Hematopoietic multipotent progenitor cell (in vitro differentiated cells): ENCODE measurements around the gene PCDHB4. TPM values are rescaled to one million over a fixed set of nuclear protein-coding genes. Genes with fewer than 3 reads are reported as not detected.
"Not testable (repeated sequence)": the region's sequence is repeated elsewhere in the genome, so short reads cannot be mapped to it uniquely, and the experiment has no call there.

Experiments
- DNase-seq, 3 donors: peaks; one replicate each; pipeline ENCODE4 v3.0.0-alpha.2; 2011 to 2015; ENCODE audit warnings: low read depth in 2 of 3, low spot score in 2 of 3
- total RNA-seq: library from RNA; depleted of rRNA; stranded (reverse); fragments of >200 nt; gene quantifications from one replicate; pipeline ENCODE4 v1.2.3, GENCODE V29; 2012

The PCDHB4 gene
- under 0.01 TPM for total RNA-seq

DNA sequence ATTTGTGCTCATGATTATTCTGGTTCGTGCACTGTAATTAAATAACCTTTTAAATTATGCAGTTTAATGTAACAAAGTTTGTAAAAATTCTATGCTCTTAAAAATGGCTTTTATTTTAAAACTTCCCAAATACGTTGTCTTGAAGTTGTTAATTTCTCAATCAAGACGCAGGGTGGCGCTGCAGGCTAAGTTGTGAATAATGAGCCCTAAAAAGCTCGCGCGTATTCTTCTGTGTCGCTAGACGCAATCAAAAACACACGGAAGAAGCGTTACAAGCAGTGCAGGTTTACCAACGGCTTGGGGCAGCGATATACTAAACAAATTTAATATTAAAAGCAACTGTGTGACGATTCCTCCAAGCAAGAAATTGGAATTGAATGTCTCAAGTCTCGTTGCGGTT, at the start of gene PCDHB4:
Gene PCDHB4, plus strand, starts transcription at position 256 of the 400 bp plus-strand sequence. CDS start 181 bp downstream, outside the sequence.
- DNase-seq = peak in 1 of 3 donors; percentile 21

DNA sequence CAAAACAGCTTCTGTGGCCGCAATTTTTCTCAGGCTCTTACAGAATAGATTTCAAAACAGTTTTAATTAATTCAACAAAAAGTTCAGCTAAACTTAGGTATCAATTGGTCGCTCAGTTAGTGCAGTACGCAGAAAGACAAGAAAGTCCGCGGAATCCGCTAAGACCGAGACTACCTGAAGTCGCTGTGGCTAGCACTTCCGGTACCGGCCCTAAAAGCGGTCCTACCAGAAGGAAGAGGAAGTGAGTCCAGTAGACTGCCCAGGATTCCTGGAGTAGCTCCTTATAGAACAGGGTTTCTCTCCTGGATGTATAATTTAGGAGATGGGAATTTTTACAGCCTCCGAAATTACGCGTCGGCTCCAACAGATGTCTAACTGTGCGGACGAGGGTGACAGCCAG, 43.8 kb upstream of the PCDHB4 start:
- no peak for DNase-seq

DNA sequence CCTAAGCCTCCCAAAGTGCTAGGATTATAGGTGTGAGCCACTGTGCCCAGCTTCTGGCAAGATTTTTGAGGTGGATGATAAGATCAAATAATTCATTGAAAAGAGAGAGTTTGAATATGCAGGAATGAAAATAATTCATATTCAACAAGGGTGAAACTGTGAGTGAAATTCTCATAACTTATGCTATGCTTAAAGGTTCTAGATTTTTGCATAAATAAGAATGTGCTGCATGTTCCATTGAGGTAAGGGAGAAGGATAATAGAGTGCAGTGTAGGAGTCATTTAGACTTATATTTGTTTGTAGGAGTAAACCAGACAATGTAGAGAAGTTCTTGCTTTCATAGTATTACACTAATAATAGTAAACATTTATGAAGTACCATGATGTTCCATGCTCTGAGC, 39.4 kb upstream of the PCDHB4 start:
- DNase-seq = no peak

DNA sequence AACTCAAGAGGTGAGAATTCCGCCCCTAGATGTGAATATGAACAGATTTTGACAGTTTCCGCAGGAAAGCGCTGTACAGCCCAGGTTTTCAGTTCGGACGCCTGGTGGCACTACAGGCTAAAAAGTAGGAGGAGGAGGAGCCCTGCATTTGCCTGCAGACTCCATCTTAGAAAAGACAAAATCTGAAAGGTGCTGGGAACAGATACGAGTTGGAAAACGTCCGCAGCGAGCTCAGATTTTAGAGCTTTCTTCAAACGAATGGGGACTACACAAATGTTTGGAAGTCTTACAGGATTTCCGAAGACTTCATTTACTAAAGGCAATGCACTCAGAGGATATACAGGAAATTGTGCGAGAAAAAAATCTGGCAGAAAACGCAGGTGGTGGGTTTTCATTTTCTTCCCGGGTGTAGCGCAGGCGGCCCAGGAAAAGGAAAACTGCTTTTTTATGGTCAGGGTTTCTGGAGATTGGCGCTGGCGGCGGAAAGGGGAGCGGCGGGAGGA, 37.1 kb upstream of the PCDHB4 start:
- DNase-seq = peak in 2 of 3 donors; percentile 20 to 47

DNA sequence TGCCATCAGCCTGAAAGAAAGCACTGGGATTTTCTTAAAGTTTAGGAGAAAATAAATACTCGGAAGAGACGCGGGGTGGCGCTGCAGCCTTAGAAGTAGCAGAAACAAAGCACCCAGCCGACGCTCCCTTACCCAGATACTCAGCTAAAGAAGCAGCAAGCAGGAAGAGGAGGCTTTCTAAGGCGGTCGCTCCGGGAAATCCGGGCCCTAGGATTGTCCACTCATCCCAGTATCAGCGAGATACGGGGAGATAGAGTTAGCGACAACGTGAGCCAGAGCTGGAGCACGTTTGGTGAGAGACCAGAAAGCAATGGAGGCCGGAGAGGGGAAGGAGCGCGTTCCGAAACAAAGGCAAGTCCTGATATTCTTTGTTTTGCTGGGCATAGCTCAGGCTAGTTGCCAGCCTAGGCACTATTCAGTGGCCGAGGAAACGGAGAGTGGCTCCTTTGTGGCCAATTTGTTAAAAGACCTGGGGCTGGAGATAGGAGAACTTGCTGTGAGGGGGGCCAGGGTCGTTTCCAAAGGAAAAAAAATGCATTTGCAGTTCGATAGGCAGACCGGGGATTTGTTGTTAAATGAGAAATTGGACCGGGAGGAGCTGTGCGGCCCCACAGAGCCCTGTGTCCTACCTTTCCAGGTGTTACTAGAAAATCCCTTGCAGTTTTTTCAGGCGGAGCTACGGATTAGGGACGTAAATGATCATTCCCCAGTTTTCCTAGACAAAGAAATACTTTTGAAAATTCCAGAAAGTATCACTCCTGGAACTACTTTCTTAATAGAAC, 26.9 kb upstream of the PCDHB4 start, which contains the start of gene PCDHB2:
Gene PCDHB2, plus strand, starts transcription at position 135 of the 782 bp plus-strand sequence. Its CDS starts 176 bp downstream, at position 311.
- peak in 1 of 3 donors; percentile 5 for DNase-seq

DNA sequence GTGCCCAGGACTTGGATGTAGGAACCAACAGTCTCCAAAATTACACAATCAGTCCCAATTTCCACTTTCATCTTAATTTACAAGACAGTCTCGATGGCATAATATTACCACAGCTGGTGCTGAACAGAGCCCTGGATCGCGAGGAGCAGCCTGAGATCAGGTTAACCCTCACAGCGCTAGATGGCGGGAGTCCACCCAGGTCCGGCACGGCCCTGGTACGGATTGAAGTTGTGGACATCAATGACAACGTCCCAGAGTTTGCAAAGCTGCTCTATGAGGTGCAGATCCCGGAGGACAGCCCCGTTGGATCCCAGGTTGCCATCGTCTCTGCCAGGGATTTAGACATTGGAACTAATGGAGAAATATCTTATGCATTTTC, 26.4 kb upstream of the PCDHB4 start:
- no peak for DNase-seq

DNA sequence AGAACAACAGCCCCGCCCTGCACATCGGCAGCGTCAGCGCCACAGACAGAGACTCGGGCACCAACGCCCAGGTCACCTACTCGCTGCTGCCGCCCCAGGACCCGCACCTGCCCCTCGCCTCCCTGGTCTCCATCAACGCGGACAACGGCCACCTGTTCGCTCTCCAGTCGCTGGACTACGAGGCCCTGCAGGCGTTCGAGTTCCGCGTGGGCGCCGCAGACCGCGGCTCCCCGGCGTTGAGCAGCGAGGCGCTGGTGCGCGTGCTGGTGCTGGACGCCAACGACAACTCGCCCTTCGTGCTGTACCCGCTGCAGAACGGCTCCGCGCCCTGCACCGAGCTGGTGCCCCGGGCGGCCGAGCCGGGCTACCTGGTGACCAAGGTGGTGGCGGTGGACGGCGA, 25.4 kb upstream of the PCDHB4 start:
- not testable (repeated sequence) for DNase-seq

DNA sequence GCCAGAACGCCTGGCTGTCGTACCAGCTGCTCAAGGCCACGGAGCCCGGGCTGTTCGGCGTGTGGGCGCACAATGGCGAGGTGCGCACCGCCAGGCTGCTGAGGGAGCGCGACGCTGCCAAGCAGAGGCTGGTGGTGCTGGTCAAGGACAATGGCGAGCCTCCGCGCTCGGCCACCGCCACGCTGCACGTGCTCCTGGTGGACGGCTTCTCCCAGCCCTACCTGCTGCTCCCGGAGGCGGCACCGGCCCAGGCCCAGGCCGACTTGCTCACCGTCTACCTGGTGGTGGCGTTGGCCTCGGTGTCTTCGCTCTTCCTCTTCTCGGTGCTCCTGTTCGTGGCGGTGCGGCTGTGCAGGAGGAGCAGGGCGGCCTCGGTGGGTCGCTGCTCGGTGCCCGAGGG, 25.0 kb upstream of the PCDHB4 start:
- DNase-seq = not testable (repeated sequence)

DNA sequence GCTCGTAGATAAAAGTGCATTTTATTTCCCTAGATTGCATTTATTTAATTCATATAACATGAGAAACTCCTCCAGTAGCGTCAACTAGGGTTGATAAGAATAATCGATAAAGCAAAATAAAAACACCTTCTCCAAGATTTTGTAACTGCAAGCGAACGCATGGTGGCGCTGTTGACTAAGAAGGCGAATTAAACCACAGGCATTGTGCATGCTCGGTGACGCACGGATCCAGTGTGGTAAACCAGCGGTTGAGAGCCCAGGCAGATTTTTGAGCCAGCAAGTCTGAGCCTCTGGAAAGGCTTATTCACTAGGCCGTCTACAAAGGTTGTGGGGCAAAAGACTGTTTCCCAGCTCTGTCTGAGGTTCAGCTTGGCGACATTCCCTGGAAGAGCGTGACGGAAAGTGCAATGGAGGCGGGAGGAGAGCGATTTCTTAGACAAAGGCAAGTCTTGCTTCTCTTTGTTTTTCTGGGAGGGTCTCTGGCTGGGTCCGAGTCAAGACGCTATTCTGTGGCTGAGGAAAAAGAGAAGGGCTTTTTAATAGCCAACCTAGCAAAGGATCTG, 21.3 kb upstream of the PCDHB4 start, which contains the start of gene PCDHB3:
Gene PCDHB3, plus strand, starts transcription at position 231 of the 563 bp plus-strand sequence. Its CDS starts 177 bp downstream, at position 408.
- peak in 1 of 3 donors; percentile 41 for DNase-seq

DNA sequence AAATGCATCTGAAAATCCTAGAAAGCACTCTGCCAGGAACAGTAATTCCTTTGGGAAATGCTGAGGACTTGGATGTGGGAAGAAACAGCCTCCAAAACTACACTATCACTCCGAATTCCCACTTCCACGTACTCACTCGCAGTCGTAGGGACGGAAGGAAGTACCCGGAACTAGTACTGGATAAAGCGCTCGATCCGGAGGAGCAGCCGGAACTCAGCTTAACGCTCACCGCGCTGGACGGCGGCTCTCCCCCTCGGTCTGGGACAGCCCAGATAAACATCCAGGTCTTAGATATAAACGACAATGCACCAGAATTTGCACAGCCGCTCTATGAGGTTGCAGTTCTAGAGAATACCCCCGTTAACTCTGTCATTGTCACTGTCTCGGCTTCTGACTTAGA, 20.6 kb upstream of the PCDHB4 start:
- no peak for DNase-seq

DNA sequence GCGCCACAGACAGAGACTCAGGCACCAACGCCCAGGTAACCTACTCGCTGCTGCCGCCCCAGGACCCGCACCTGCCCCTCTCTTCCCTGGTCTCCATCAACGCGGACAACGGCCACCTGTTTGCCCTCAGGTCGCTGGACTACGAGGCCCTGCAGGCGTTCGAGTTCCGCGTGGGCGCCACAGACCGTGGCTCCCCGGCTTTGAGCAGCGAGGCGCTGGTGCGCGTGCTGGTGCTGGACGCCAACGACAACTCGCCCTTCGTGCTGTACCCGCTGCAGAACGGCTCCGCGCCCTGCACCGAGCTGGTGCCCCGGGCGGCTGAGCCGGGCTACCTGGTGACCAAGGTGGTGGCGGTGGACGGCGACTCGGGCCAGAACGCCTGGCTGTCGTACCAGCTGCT, 19.5 kb upstream of the PCDHB4 start:
- not testable (repeated sequence) for DNase-seq

DNA sequence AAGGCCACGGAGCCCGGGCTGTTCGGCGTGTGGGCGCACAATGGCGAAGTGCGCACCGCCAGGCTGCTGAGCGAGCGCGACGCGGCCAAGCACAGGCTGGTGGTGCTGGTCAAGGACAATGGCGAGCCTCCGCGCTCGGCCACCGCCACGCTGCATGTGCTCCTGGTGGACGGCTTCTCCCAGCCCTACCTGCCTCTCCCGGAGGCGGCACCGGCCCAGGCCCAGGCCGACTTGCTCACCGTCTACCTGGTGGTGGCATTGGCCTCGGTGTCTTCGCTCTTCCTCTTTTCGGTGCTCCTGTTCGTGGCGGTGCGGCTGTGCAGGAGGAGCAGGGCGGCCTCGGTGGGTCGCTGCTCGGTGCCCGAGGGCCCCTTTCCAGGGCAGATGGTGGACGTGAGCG, 19.1 kb upstream of the PCDHB4 start:
- DNase-seq = not testable (repeated sequence)

DNA sequence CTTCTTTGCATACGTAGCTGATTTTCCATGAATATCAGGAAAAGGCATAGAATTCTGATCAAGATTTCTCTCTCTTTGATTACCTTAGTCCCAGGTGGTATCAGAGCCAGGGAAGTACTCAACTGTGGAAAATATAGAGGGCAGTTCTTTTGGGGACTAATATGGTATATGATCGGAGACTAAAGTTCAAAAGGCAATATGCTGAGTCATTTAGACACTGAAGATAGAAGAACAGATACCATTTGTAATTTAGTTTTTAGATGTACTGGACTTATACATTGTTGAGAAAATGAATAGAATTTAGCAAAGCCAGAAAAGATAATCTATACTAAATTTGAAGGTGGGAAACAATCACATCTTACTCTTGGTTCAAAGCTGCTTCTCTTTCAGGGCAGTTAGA, 16.3 kb upstream of the PCDHB4 start:
- no peak for DNase-seq

DNA sequence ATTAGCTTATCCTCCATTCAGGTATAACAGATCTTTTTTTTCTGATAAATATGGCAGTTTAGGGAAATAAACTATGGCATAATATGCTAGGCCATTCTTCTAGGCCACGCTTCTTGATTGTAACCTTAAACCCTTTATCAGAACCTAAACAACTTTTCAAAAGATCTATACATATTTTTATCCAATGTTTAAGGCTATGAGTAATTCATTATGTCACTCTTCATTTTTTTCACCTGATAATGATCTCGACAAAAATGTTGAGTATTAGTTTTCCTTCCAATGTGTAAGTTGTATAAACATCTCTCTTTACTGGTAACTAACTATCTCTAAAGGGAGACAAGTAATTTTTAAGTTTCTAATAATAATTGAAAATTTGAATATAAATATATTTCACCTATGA, 2.4 kb upstream of the PCDHB4 start:
- no peak for DNase-seq

DNA sequence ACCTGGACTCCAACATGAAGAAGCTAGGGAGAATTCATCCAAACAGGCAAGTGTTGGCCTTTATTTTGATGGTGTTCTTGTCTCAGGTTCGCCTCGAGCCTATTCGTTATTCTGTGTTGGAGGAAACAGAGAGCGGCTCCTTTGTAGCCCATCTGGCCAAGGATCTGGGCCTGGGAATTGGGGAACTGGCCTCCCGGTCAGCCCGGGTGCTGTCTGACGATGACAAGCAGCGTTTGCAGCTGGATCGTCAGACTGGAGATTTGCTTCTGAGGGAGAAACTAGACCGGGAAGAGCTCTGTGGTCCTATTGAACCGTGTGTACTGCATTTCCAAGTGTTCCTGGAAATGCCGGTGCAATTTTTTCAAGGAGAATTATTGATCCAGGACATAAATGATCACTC, 367 bp downstream of the PCDHB4 start:
- DNase-seq = no peak

DNA sequence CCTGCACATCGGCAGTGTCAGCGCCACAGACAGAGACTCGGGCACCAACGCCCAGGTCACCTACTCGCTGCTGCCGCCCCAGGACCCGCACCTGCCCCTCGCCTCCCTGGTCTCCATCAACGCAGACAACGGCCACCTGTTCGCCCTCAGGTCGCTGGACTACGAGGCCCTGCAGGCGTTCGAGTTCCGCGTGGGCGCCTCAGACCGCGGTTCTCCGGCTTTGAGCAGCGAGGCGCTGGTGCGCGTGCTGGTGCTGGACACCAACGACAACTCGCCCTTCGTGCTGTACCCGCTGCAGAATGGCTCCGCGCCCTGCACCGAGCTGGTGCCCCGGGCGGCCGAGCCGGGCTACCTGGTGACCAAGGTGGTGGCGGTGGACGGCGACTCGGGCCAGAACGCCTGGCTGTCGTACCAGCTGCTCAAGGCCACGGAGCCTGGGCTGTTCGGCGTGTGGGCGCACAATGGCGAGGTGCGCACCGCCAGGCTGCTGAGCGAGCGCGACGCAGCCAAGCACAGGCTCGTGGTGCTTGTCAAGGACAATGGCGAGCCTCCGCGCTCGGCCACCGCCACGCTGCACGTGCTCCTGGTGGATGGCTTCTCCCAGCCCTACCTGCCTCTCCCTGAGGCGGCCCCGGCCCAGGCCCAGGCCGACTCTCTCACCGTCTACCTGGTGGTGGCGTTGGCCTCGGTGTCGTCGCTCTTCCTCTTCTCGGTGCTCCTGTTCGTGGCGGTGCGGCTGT, 1.9 kb downstream of the PCDHB4 start:
- DNase-seq = not testable (repeated sequence)

DNA sequence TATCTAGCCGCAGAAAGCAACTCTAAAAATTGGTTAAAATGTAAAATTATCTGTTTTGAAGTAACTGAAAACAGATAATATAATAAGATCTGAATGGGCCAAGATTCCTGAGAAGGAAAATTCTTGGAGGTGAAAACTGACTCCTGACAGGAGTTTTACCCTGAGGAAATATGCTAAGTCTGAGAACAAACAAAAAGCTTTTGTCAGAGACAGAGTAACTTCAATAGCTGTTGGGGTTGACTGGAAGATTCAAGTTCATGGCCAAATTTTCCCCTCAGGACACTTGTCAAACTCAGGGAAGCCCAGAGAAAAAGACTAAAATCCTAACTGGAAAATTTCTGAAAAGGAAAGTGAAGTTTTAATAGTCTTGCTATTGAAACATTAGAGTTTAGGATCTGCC, 5.7 kb downstream of the PCDHB4 start:
- DNase-seq = no peak

DNA sequence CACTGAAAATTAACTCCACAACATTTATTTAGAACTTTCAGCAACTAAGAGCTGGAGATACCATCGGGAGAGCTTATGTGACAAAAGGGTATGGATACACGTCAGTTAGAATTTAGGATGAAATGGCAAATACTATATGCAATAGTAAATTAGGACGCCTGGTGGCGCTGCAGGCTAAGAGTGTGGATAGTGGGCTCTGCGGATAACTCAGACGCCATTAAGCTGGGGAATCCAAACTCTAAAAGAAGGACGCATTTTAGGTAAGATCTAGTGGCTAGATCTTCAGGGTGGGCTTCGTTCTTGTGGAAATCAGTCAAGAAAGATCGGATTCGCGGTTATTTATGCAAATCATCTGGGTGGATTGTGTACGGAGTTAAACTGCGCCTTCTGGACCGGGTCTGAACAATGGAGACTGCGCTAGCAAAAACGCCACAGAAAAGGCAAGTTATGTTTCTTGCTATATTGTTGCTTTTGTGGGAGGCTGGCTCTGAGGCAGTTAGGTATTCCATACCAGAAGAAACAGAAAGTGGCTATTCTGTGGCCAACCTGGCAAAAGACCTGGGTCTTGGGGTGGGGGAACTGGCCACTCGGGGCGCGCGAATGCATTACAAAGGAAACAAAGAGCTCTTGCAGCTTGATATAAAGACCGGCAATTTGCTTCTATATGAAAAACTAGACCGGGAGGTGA, 13.6 kb downstream of the PCDHB4 start, which contains the start of gene PCDHB5:
Gene PCDHB5, plus strand, starts transcription at position 177 of the 688 bp plus-strand sequence. Its CDS starts 229 bp downstream, at position 406.
- peak in 1 of 3 donors; percentile 47 for DNase-seq

DNA sequence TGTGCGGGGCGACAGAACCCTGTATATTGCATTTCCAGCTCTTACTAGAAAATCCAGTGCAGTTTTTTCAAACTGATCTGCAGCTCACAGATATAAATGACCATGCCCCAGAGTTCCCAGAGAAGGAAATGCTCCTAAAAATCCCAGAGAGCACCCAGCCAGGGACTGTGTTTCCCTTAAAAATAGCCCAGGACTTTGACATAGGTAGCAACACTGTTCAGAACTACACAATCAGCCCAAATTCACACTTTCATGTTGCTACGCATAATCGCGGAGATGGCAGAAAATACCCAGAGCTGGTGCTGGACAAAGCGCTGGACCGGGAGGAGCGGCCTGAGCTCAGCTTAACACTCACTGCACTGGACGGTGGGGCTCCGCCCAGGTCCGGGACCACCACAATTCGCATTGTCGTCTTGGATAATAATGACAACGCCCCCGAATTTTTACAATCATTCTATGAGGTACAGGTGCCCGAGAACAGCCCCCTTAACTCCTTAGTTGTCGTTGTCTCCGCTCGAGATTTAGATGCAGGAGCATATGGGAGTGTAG, 14.2 kb downstream of the PCDHB4 start:
- no peak for DNase-seq

DNA sequence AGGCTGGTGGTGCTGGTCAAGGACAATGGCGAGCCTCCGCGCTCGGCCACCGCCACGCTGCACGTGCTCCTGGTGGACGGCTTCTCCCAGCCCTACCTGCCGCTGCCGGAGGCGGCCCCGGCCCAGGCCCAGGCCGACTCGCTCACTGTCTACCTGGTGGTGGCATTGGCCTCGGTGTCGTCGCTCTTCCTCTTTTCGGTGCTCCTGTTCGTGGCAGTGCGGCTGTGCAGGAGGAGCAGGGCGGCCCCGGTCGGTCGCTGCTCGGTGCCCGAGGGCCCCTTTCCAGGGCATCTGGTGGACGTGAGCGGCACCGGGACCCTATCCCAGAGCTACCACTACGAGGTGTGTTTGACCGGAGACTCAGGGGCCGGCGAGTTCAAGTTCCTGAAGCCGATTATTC, 15.7 kb downstream of the PCDHB4 start:
- not testable (repeated sequence) for DNase-seq
